Cardiac muscle cell (in vitro differentiated cells and primary cell): ENCODE measurements around the gene ATP6V1B1. TPM values are rescaled to one million over a fixed set of nuclear protein-coding genes. Genes with fewer than 3 reads are reported as not detected.

ENCODE experiments used
- DNase-seq, 2 donors: peaks; one replicate each; pipeline versions ENCODE4 v3.0.0 to v3.0.0-alpha.2; 2010 to 2017; ENCODE audit warnings: low read depth in 1 of 2, low spot score in 1 of 2
- H3K27ac ChIP-seq: fragments of 200-600 bp; sonication (generic); 2 replicates; pipeline ENCODE4 v1.5.1; 2016
- H3K27me3 ChIP-seq: fragments of 200-600 bp; sonication (generic); 2 replicates; pipeline ENCODE4 v1.6.0; 2016; ENCODE audit warnings: control low read depth
- H3K36me3 ChIP-seq: fragments of 200-600 bp; sonication (generic); 2 replicates; pipeline ENCODE4 v1.5.1; 2016; ENCODE audit warnings: control low read depth
- H3K4me1 ChIP-seq: fragments of 200-600 bp; sonication (generic); 2 replicates; pipeline ENCODE4 v1.8.1; 2017; ENCODE audit warnings: low read depth, mild to moderate bottlenecking, mixed run types
- H3K4me3 ChIP-seq: fragments of 200-600 bp; sonication (generic); 2 replicates; pipeline ENCODE4 v1.5.1; 2016; ENCODE audit warnings: mild to moderate bottlenecking
- H3K9me3 ChIP-seq: fragments of 200-600 bp; sonication (generic); 2 replicates; pipeline ENCODE4 v1.5.1; 2017; ENCODE audit warnings: low read depth, mild to moderate bottlenecking, control low read depth
- CTCF ChIP-seq: IDR thresholded peaks from 2 replicates; pipeline ENCODE4 v1.5.1; 2012; ENCODE audit warnings: low read depth, mild to moderate bottlenecking, low read length
- polyA plus RNA-seq: library from polyadenylated mRNA; unstranded; fragments of >200 nt; fragmentation: Nextera tagmentation; extraction: Ambion mirVana; gene quantifications from 2 replicates; pipeline ENCODE4 v1.2.1, GENCODE V29; 2016
- total RNA-seq: library from RNA; depleted of rRNA; stranded (reverse); fragments of >200 nt; gene quantifications from 2 replicates; pipeline ENCODE4 v1.2.3, GENCODE V29; 2016

ATP6V1B1 gene
- total and polyA plus RNA-seq, 2 experiments from 2014 or later: 3.0 TPM; not detected in 1

GRCh38 chr2:70906439-70907005 lies 29.2 kb upstream of the ATP6V1B1 start:
- Histone ChIP-seq H3K27me3 (peaks cover 100% of the 10 kb centered on the region), H3K4me1 (no peaks in the 10 kb centered on the region), H3K27ac (no peak overlapping the region), H3K36me3 (no peaks in the 10 kb centered on the region), H3K9me3 (no peaks in the 10 kb centered on the region), H3K4me3 (peak overlapping the region; percentile 9)
- no peak for DNase-seq
- TF ChIP-seq CTCF: no peak

GRCh38 chr2:70907130-70908057 lies 28.3 kb upstream of the ATP6V1B1 start:
- Histone ChIP-seq H3K4me3 (peak overlapping the region; percentile 9), H3K9me3 (no peaks in the 10 kb centered on the region), H3K4me1 (no peaks in the 10 kb centered on the region), H3K27me3 (peaks cover 100% of the 10 kb centered on the region), H3K27ac (no peak overlapping the region), H3K36me3 (no peaks in the 10 kb centered on the region)
- TF ChIP-seq CTCF: no peak
- peak; percentile 35 to 64 for DNase-seq

- H3K27me3 ChIP-seq: peaks cover 71% of the 10 kb centered on the region
These were observed 19.4 kb upstream of the ATP6V1B1 start for GRCh38 chr2:70916291-70916690.

GRCh38 chr2:70918016-70918415 lies 17.7 kb upstream of the ATP6V1B1 start:
- no peaks in the 10 kb centered on the region for H3K4me1 ChIP-seq
- no peaks in the 10 kb centered on the region for H3K36me3 ChIP-seq
- no peak for DNase-seq
- H3K27me3 ChIP-seq: peaks cover 53% of the 10 kb centered on the region
- H3K9me3 ChIP-seq: no peaks in the 10 kb centered on the region
- no peak for TF ChIP-seq CTCF
- no peak overlapping the region for H3K27ac ChIP-seq
- H3K4me3 ChIP-seq: no peak overlapping the region

More at GRCh38 chr2:70916291-70916690, 19.4 kb upstream of the ATP6V1B1 start:
- no peak overlapping the region for H3K27ac ChIP-seq
- no peaks in the 10 kb centered on the region for H3K4me1 ChIP-seq
- H3K36me3 ChIP-seq: no peaks in the 10 kb centered on the region
- no peak for TF ChIP-seq CTCF
- H3K9me3 ChIP-seq: no peaks in the 10 kb centered on the region
- H3K4me3 ChIP-seq: no peak overlapping the region
- DNase-seq: no peak

GRCh38 chr2:70919672-70920366 lies 15.9 kb upstream of the ATP6V1B1 start:
- TF ChIP-seq CTCF: peak; percentile 96
- Histone ChIP-seq H3K27ac (no peak overlapping the region), H3K9me3 (no peaks in the 10 kb centered on the region), H3K4me3 (no peak overlapping the region), H3K4me1 (no peaks in the 10 kb centered on the region), H3K27me3 (peaks cover 35% of the 10 kb centered on the region), H3K36me3 (no peaks in the 10 kb centered on the region)
- peak; percentile 86 to 89 for DNase-seq
